Endodermal cell (in vitro differentiated cells): Measurements from ENCODE around the gene C18orf63. TPM values are rescaled to one million over a fixed set of nuclear protein-coding genes. Genes with fewer than 3 reads are reported as not detected.

Experiments
- DNase-seq: peaks from one replicate; pipeline ENCODE4 v3.0.0-alpha.2; 2017
- H3K27ac ChIP-seq: 2 replicates; pipeline ENCODE4 v1.5.1; 2013; ENCODE audit warnings: mild to moderate bottlenecking, low read depth, low read length, moderate library complexity
- H3K27me3 ChIP-seq: 2 replicates; pipeline ENCODE4 v1.6.1; 2013; ENCODE audit warnings: mild to moderate bottlenecking, low read length, moderate library complexity; ENCODE audit not compliant: insufficient read depth, control insufficient read depth, poor library complexity, severe bottlenecking
- H3K36me3 ChIP-seq: 2 replicates; pipeline ENCODE4 v1.7.0; 2013; ENCODE audit warnings: mild to moderate bottlenecking, low read length, moderate library complexity; ENCODE audit not compliant: control insufficient read depth, insufficient read depth
- H3K4me1 ChIP-seq: one replicate; pipeline ENCODE4 v1.7.0; 2013; ENCODE audit warnings: low read length; ENCODE audit not compliant: control insufficient read depth, insufficient read depth
- H3K4me3 ChIP-seq: 2 replicates; pipeline ENCODE4 v1.5.1; 2013; ENCODE audit warnings: mild to moderate bottlenecking, low read length, moderate library complexity
- H3K9ac ChIP-seq: 2 replicates; pipeline ENCODE4 v1.6.1; 2013; ENCODE audit warnings: mild to moderate bottlenecking, low read length, moderate library complexity; ENCODE audit not compliant: poor library complexity, severe bottlenecking; ENCODE audit errors: extremely low read depth
- H3K9me3 ChIP-seq: 2 replicates; pipeline ENCODE4 v1.6.1; 2013; ENCODE audit warnings: mild to moderate bottlenecking, low read length, moderate library complexity; ENCODE audit not compliant: control insufficient read depth
- H3K27ac Mint-ChIP-seq: 2 replicates; pipeline ENCODE4 v1.8.0; 2020; ENCODE audit warnings: mixed read lengths
- H3K27me3 Mint-ChIP-seq: 2 replicates; pipeline ENCODE4 v1.8.0; 2021; ENCODE audit warnings: mild to moderate bottlenecking, mixed read lengths; ENCODE audit not compliant: insufficient read depth
- H3K36me3 Mint-ChIP-seq: 2 replicates; pipeline ENCODE4 v1.8.0; 2020; ENCODE audit warnings: low read depth, mixed read lengths
- H3K4me1 Mint-ChIP-seq: 2 replicates; pipeline ENCODE4 v1.8.0; 2020; ENCODE audit warnings: mixed read lengths
- H3K4me3 Mint-ChIP-seq: 2 replicates; pipeline ENCODE4 v1.8.0; 2020; ENCODE audit warnings: mild to moderate bottlenecking, moderate library complexity, mixed read lengths
- H3K9me3 Mint-ChIP-seq: 2 replicates; pipeline ENCODE4 v1.8.0; 2020; ENCODE audit warnings: mild to moderate bottlenecking, mixed read lengths
- WGBS, 2 experiments: methylation state at CpG; one replicate each; pipeline versions ENCODE4 v1.1.5 to v1.1.7; 2013; ENCODE audit warnings: missing lambda C conversion rate in 2 of 2, mixed read lengths in 1 of 2; ENCODE audit not compliant: insufficient coverage in 1 of 2, insufficient read length in 1 of 2; 5-methylcytosine and 5-hydroxymethylcytosine counted together
- total RNA-seq, 2 donors: library from RNA; stranded (reverse); fragmentation: NEBNext Ultra II Directional in 1 of 2; extraction: Animal tissue kit (Norgen Biotek cat#: 25700) in 1 of 2; gene quantifications; 2 replicates in 1 of 2; 3 replicates in 1 of 2; pipeline ENCODE4 v1.2.1, GENCODE V29; 2021
- TF ChIP-seq, protein P1 (sequence below): fragments of 200-600 bp; sonication (generic); conservative IDR thresholded peaks from 2 replicates; pipeline ENCODE4 v1.5.0; 2021; ENCODE audit warnings: antibody characterized with exemption, mild to moderate bottlenecking

Gene C18orf63
- total RNA-seq, 2 donors from 2014 or later, result not detected

DNA sequence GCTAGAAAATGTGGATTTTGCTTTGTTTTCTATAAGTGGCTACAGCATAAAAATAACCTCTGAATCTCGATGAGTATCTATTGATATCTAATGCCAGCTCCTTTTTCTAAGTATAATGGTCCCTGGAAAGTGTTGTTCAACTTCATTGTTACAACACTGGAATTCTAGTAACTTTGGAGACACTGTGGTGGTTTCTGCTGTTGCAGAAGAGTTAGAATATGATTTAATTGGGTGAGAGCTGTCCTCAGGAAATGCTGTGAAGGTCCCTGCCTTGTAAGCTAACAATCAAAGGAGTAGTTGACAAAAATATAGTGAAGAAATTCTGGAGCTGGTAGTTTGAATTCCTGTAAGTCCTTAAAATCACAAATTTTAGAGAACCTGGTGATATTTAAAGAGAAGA, 62.1 kb downstream of the C18orf63 start:
- H3K9ac ChIP-seq, result no peak overlapping the region
- Mint-ChIP-seq H3K36me3 (peaks cover 2% of the 10 kb centered on the region), H3K9me3 (peaks cover 36% of the 10 kb centered on the region), H3K27me3 (no peaks in the 10 kb centered on the region), H3K27ac (no peak overlapping the region), H3K4me1 (peaks cover 5% of the 10 kb centered on the region), H3K4me3 (no peak overlapping the region)
- no peak overlapping the region for H3K27ac ChIP-seq
- H3K4me3 ChIP-seq, result no peak overlapping the region
- peaks cover 4% of the 10 kb centered on the region for H3K4me1 ChIP-seq
- no peaks in the 10 kb centered on the region for H3K27me3 ChIP-seq
- peaks cover 38% of the 10 kb centered on the region for H3K9me3 ChIP-seq
- DNase-seq, result no peak
- 88% methylated on average over 1 of the region's 1 CpG; no CpG with 5 or more reads in 1 of the 2 experiments for WGBS, 2 experiments
- TF ChIP-seq, protein P1, sequence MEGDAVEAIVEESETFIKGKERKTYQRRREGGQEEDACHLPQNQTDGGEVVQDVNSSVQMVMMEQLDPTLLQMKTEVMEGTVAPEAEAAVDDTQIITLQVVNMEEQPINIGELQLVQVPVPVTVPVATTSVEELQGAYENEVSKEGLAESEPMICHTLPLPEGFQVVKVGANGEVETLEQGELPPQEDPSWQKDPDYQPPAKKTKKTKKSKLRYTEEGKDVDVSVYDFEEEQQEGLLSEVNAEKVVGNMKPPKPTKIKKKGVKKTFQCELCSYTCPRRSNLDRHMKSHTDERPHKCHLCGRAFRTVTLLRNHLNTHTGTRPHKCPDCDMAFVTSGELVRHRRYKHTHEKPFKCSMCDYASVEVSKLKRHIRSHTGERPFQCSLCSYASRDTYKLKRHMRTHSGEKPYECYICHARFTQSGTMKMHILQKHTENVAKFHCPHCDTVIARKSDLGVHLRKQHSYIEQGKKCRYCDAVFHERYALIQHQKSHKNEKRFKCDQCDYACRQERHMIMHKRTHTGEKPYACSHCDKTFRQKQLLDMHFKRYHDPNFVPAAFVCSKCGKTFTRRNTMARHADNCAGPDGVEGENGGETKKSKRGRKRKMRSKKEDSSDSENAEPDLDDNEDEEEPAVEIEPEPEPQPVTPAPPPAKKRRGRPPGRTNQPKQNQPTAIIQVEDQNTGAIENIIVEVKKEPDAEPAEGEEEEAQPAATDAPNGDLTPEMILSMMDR, result no peak
- H3K36me3 ChIP-seq, result no peaks in the 10 kb centered on the region

DNA sequence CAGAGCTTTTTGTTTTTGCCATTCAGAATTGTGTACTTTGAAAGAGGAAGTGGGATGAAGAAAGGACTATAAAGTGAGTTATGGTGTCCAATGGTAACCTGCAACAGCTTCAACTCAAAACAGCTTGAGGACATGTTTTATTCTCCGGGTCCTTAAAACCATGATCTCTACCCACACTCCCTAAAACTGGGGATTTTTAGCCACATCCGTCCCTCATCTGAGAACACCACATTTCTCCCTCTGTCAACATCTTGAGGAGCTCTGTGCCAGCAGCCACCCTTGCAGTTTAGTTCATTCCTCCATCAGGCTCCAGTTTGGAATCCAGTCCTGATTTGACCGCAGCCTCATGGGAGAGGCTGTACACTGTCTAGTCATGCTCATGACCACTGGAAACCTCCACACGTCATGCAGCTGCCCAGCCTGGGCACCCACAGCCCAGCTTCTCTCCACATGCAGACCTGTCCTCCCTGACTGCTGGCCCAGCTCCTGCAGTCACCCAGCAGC, 62.6 kb downstream of the C18orf63 start:
- no peak overlapping the region for H3K27ac ChIP-seq
- Mint-ChIP-seq H3K4me1 (peaks cover 5% of the 10 kb centered on the region), H3K36me3 (peaks cover 4% of the 10 kb centered on the region), H3K27ac (no peak overlapping the region), H3K4me3 (no peak overlapping the region), H3K9me3 (peaks cover 40% of the 10 kb centered on the region), H3K27me3 (no peaks in the 10 kb centered on the region)
- no peak overlapping the region for H3K9ac ChIP-seq
- H3K9me3 ChIP-seq, result peaks cover 40% of the 10 kb centered on the region
- H3K4me3 ChIP-seq, result no peak overlapping the region
- peaks cover 4% of the 10 kb centered on the region for H3K4me1 ChIP-seq
- no peaks in the 10 kb centered on the region for H3K27me3 ChIP-seq
- TF ChIP-seq, protein P1, result no peak
- 92 to 98% methylated on average over 4 of the region's 4 CpGs for WGBS, 2 experiments
- H3K36me3 ChIP-seq, result no peaks in the 10 kb centered on the region
- no peak for DNase-seq

DNA sequence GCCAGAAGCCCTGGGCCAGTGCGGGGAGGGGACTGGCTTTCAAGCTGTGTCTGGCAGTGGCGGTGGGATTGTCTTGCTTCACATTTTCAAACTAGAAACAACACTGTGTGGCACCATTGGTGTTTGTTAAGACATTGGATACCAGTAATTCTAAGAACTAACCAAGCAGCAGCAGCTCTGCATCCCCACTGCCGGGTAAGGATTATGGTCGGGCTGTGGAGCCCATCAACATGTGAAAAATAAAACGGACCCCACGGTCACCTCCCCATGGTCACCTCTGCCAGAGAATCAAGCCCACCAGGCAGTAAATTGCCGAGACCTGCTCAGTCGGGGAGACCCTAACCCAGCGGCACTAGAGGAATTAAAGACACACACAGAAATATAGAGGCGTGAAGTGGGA, 65.3 kb downstream of the C18orf63 start:
- Histone ChIP-seq H3K27ac (no peak overlapping the region), H3K27me3 (no peaks in the 10 kb centered on the region), H3K9me3 (peaks cover 40% of the 10 kb centered on the region), H3K4me3 (no peak overlapping the region), H3K36me3 (no peaks in the 10 kb centered on the region), H3K9ac (no peak overlapping the region), H3K4me1 (peaks cover 5% of the 10 kb centered on the region)
- Mint-ChIP-seq H3K27me3 (no peaks in the 10 kb centered on the region), H3K4me1 (peaks cover 15% of the 10 kb centered on the region), H3K27ac (no peak overlapping the region), H3K9me3 (peaks cover 45% of the 10 kb centered on the region), H3K36me3 (peaks cover 6% of the 10 kb centered on the region), H3K4me3 (no peak overlapping the region)
- 90 to 95% methylated on average over 4 to 10 of the region's 10 CpGs for WGBS, 2 experiments
- DNase-seq, result no peak
- TF ChIP-seq, protein P1, result no peak
